Endothelial cell of umbilical vein (primary cell): ENCODE results near the gene CUL9. TPM values are rescaled to one million over a fixed set of nuclear protein-coding genes. Genes with fewer than 3 reads are reported as not detected.

ENCODE experiments used
- BruUV-seq: library from RNA; stranded (reverse); fragments of 400-500 nt; replicated peaks from 2 replicates; lab custom pipeline; 2021; lab: Mats Ljungman, UMichigan
- CTCF ChIA-PET: fragments of 300-600, 350-600 bp; sonication (Branson Sonifier 250); formaldehyde crosslinking; loops from one replicate; lab custom pipeline; 2021; ENCODE audit warnings: antibody characterized with exemption, inconsistent platforms; lab: Charles Lee
- POLR2A ChIA-PET: fragments of 300-600, 350-600 bp; sonication (Branson Sonifier 250); formaldehyde crosslinking; loops from one replicate; lab custom pipeline; 2021; ENCODE audit warnings: antibody characterized with exemption, inconsistent platforms; lab: Charles Lee
- DNase-seq: peaks from one replicate; pipeline ENCODE4 v3.0.0-alpha.2; 2011; ENCODE audit warnings: low read depth, low spot score
- FAIRE-seq: peaks from 2 replicates; lab custom pipeline; 2011; peaks lifted over from hg19 to GRCh38; lab: Jason Lieb, UNC
- H2AFZ ChIP-seq: 2 replicates; pipeline ENCODE4 v1.6.0; 2012; ENCODE audit warnings: low read depth, low read length, control low read depth, inconsistent platforms
- H3K27ac ChIP-seq: 2 replicates; pipeline ENCODE4 v1.5.1; 2011; ENCODE audit warnings: low read depth, mild to moderate bottlenecking, control low read depth, low read length, moderate library complexity; ENCODE audit not compliant: insufficient read depth
- H3K27me3 ChIP-seq, 2 experiments: 2 replicates each; pipeline versions ENCODE4 v1.6.0 to v1.6.1; 2011; ENCODE audit warnings: low read length in 2 of 2, mixed read lengths in 1 of 2; ENCODE audit not compliant: control insufficient read depth in 2 of 2, insufficient read depth in 2 of 2
- H3K36me3 ChIP-seq, 2 experiments: 2 replicates in 1 of 2; 3 replicates in 1 of 2; pipeline ENCODE4 v1.5.1; 2011; ENCODE audit warnings: low read length in 2 of 2, mild to moderate bottlenecking in 1 of 2, moderate library complexity in 1 of 2; ENCODE audit not compliant: control insufficient read depth in 2 of 2, insufficient read depth in 2 of 2; ENCODE audit errors: extremely low read depth in 1 of 2
- H3K4me1 ChIP-seq: 3 replicates; pipeline ENCODE4 v1.5.1; 2011; ENCODE audit warnings: mild to moderate bottlenecking, low read length; ENCODE audit not compliant: control insufficient read depth, insufficient read depth; ENCODE audit errors: extremely low read depth
- H3K4me2 ChIP-seq: 2 replicates; pipeline ENCODE4 v1.6.1; 2011; ENCODE audit warnings: low read length, control low read depth, mixed read lengths; ENCODE audit not compliant: insufficient read depth
- H3K4me3 ChIP-seq, 3 experiments: fragments of 200-600 bp in 1 of 3; sonication (generic), shearing (Covaris generic) in 1 of 3; replicated peaks in 1 of 3; 2 replicates each; pipeline ENCODE4 v1.5.1; 2011 to 2016; ENCODE audit warnings: control low read depth in 3 of 3, low read length in 3 of 3, mild to moderate bottlenecking in 2 of 3, inconsistent platforms in 1 of 3, low read depth in 1 of 3, moderate library complexity in 1 of 3; ENCODE audit not compliant: insufficient read depth in 1 of 3
- H3K79me2 ChIP-seq: 2 replicates; pipeline ENCODE4 v1.6.0; 2012; ENCODE audit warnings: low read length, inconsistent platforms; ENCODE audit not compliant: control insufficient read depth, insufficient read depth
- H3K9ac ChIP-seq: replicated peaks from 2 replicates; pipeline ENCODE3; 2011; ENCODE audit warnings: low read length, control low read depth; ENCODE audit not compliant: insufficient read depth; ENCODE audit errors: extremely low read depth
- H3K9me1 ChIP-seq: replicated peaks from 3 replicates; pipeline ENCODE4 v1.6.0; 2011; ENCODE audit warnings: mild to moderate bottlenecking, low read length; ENCODE audit not compliant: control insufficient read depth, insufficient read depth; ENCODE audit errors: extremely low read depth
- H3K9me3 ChIP-seq: replicated peaks from 2 replicates; pipeline ENCODE4 v1.5.1; 2012; ENCODE audit warnings: low read length, inconsistent platforms; ENCODE audit not compliant: control insufficient read depth, insufficient read depth
- H4K20me1 ChIP-seq: replicated peaks from 2 replicates; pipeline ENCODE3; 2011; ENCODE audit warnings: mild to moderate bottlenecking, low read length; ENCODE audit not compliant: control insufficient read depth, insufficient read depth; ENCODE audit errors: extremely low read depth
- CTCF ChIP-seq, 2 donors: IDR thresholded peaks; 1 replicate in 1 of 2; 2 replicates in 1 of 2; pipeline ENCODE4 v1.5.1; 2011; ENCODE audit warnings: low read length in 2 of 2, mild to moderate bottlenecking in 2 of 2, moderate library complexity in 2 of 2, control low read depth in 1 of 2, inconsistent platforms in 1 of 2, low read depth in 1 of 2; ENCODE audit not compliant: insufficient read depth in 1 of 2; ENCODE audit errors: extremely low read depth in 1 of 2
- EZH2 ChIP-seq: IDR thresholded peaks from 2 replicates; pipeline ENCODE4 v1.6.1; 2012; ENCODE audit warnings: borderline replicate concordance, low read depth, mild to moderate bottlenecking, moderate library complexity, low read length, inconsistent platforms; ENCODE audit not compliant: severe bottlenecking
- FOS ChIP-seq: IDR thresholded peaks from 2 replicates; pipeline ENCODE4 v1.6.1; 2011; ENCODE audit warnings: mild to moderate bottlenecking, low read length, moderate library complexity, borderline replicate concordance; ENCODE audit not compliant: insufficient read depth
- GATA2 ChIP-seq: IDR thresholded peaks from 2 replicates; pipeline ENCODE4 v1.7.0; 2011; ENCODE audit warnings: low read depth, mild to moderate bottlenecking, moderate library complexity, mixed read lengths, low read length; ENCODE audit not compliant: insufficient read length, insufficient read depth
- JUN ChIP-seq: IDR thresholded peaks from 2 replicates; pipeline ENCODE4 v1.6.1; 2011; ENCODE audit warnings: borderline replicate concordance, low read depth; ENCODE audit not compliant: insufficient read length, insufficient read depth
- MYC ChIP-seq: IDR thresholded peaks from one replicate; pipeline ENCODE4 v1.6.1; 2011; ENCODE audit warnings: mild to moderate bottlenecking, low read depth, low read length
- POLR2A ChIP-seq: IDR thresholded peaks from 2 replicates; pipeline ENCODE4 v1.6.1; 2012; ENCODE audit warnings: low read depth, mild to moderate bottlenecking, control low read depth, low read length
- POLR2AphosphoS5 ChIP-seq: IDR thresholded peaks from 2 replicates; pipeline ENCODE4 v1.6.1; 2012; ENCODE audit warnings: low read depth, mild to moderate bottlenecking, control low read depth, low read length, moderate library complexity; ENCODE audit not compliant: insufficient read depth
- dilution Hi-C: fragments of 300-500 bp; cut with MboI; formaldehyde crosslinking; loops from one replicate; pipeline ENCODE4 v1.15.0; 2019; ENCODE audit warnings: low sequenced_read_pairs; ENCODE audit not compliant: extremely low pct_ligation_motif_present
- intact Hi-C: fragments of 100-400 bp; cut with micrococcal nuclease; formaldehyde crosslinking; loops from one replicate; pipeline ENCODE4 v1.10.0; 2022
- polyA plus RNA-seq, 4 experiments: library from polyadenylated mRNA; depleted of rRNA in 3 of 4; stranded (reverse) in 3 of 4; unstranded in 1 of 4; fragments of >200 nt; gene quantifications; 2 replicates each; pipeline versions ENCODE4 v1.2.1 to v1.2.3, GENCODE V29; 2011 to 2012; ENCODE audit warnings: missing spikeins in 1 of 4
- total RNA-seq: library from RNA; stranded (reverse); gene quantifications from 2 replicates; pipeline ENCODE4 v1.2.3, GENCODE V29; 2021
- TF ChIP-seq, protein P1 (sequence below): IDR thresholded peaks from 2 replicates; pipeline ENCODE4 v1.6.1; 2011; ENCODE audit not compliant: insufficient read depth, insufficient read length

The CUL9 gene
- total and polyA plus RNA-seq, 2 donors (not counting 3 experiments of a cell fraction or from before 2014, with no cell fraction given): 38.7 to 46.0 TPM

GRCh38 chr6:43146261-43146660 lies 35.7 kb upstream of the CUL9 start:
- TF ChIP-seq POLR2A: no peak
- no peak for TF ChIP-seq GATA2
- TF ChIP-seq, protein P1, sequence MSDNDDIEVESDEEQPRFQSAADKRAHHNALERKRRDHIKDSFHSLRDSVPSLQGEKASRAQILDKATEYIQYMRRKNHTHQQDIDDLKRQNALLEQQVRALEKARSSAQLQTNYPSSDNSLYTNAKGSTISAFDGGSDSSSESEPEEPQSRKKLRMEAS: no peak
- no peak for TF ChIP-seq MYC
- TF ChIP-seq POLR2AphosphoS5: no peak
- TF ChIP-seq FOS: no peak
- dilution Hi-C loops (no loop called here), intact Hi-C loops (no loop called here)
- H3K4me3 ChIP-seq: no peak overlapping the region
- peaks cover 5% of the 10 kb centered on the region for H3K4me1 ChIP-seq
- no peaks in the 10 kb centered on the region for H3K36me3 ChIP-seq
- H3K9me3 ChIP-seq: no peaks in the 10 kb centered on the region
- no TSS peak for BruUV-seq
- H3K27me3 ChIP-seq: no peaks in the 10 kb centered on the region
- DNase-seq: no peak
- H3K9me1 ChIP-seq: no peaks in the 10 kb centered on the region
- no peak overlapping the region for H3K4me2 ChIP-seq
- no peaks in the 10 kb centered on the region for H3K79me2 ChIP-seq
- H3K27ac ChIP-seq: no peak overlapping the region
- H3K9ac ChIP-seq: no peak overlapping the region
- FAIRE-seq: no peak
- POLR2A ChIA-PET: no interaction called here
- H2AFZ ChIP-seq: no peak overlapping the region
- CTCF ChIA-PET: interaction anchor here (0.6 to 1.2 kb wide), 2 partner anchors 164 to 180 kb away, joined by 3 read pairs; no protein-coding TSS in a partner anchor
- H4K20me1 ChIP-seq: no peaks in the 10 kb centered on the region

- dilution Hi-C loops: no loop called here
These were observed 35.0 kb upstream of the CUL9 start for GRCh38 chr6:43146709-43147688.

More at GRCh38 chr6:43146709-43147688, 35.0 kb upstream of the CUL9 start:
- Histone ChIP-seq H3K4me1 (peaks cover 5% of the 10 kb centered on the region), H3K4me2 (no peak overlapping the region), H3K9me3 (no peaks in the 10 kb centered on the region), H3K9ac (no peak overlapping the region), H3K36me3 (no peaks in the 10 kb centered on the region), H3K27me3 (no peaks in the 10 kb centered on the region), H3K9me1 (no peaks in the 10 kb centered on the region), H2AFZ (no peak overlapping the region), H3K27ac (no peak overlapping the region), H4K20me1 (no peaks in the 10 kb centered on the region), H3K4me3 (no peak overlapping the region), H3K79me2 (no peaks in the 10 kb centered on the region)
- no TSS peak for BruUV-seq
- TF ChIP-seq POLR2AphosphoS5: no peak
- no peak for TF ChIP-seq MYC
- no peak for TF ChIP-seq FOS
- TF ChIP-seq POLR2A: no peak
- TF ChIP-seq EZH2: no peak
- TF ChIP-seq JUN: no peak
- no peak for TF ChIP-seq CTCF (IDR thresholded peaks at IDR 0.05; ENCODE audit: extremely low read depth in 1 of 2, insufficient read depth in 1 of 2, low read depth in 1 of 2, low read length in 2 of 2)
- TF ChIP-seq GATA2: no peak
- TF ChIP-seq, protein P1: no peak
- CTCF ChIA-PET: interaction anchor here (1.2 to 1.3 kb wide), 3 partner anchors 24 to 181 kb away, joined by 3 to 4 read pairs (median 4); partner anchors contain the start of gene CUL7
- no peak for DNase-seq
- intact Hi-C loops: no loop called here
- POLR2A ChIA-PET: no interaction called here
- no peak for FAIRE-seq
